SU-DHL-6 (cell line): ENCODE data around the gene FARSB.

Source experiments
- H2AFZ ChIP-seq: fragments of 200-600 bp; sonication (generic); 2 replicates; pipeline ENCODE4 v1.6.1; 2014; ENCODE audit warnings: low read depth, mild to moderate bottlenecking, moderate library complexity, mixed read lengths, antibody characterized with exemption, low read length; ENCODE audit not compliant: severe bottlenecking
- H3F3A ChIP-seq: fragments of 200-600 bp; shearing (Covaris generic); 2 replicates; pipeline ENCODE4 v1.6.0; 2016; ENCODE audit warnings: antibody characterized with exemption, mild to moderate bottlenecking; ENCODE audit not compliant: insufficient read depth
- H3K27ac ChIP-seq: fragments of 200-600 bp; sonication (generic); 2 replicates; pipeline ENCODE4 v1.5.1; 2016; ENCODE audit warnings: low read depth, mild to moderate bottlenecking, low read length, moderate library complexity, mixed read lengths
- H3K27me3 ChIP-seq: fragments of 200-600 bp; sonication (generic), shearing (Covaris generic); 2 replicates; pipeline ENCODE4 v1.6.0; 2014; ENCODE audit warnings: mild to moderate bottlenecking, low read length
- H3K36me3 ChIP-seq: fragments of 200-600 bp; sonication (generic); 2 replicates; pipeline ENCODE4 v1.6.1; 2014; ENCODE audit warnings: mild to moderate bottlenecking, low read length, mixed read lengths
- H3K4me2 ChIP-seq: fragments of 300-600, 200-600 bp; shearing (Covaris generic), sonication (generic); 2 replicates; pipeline ENCODE4 v1.6.0; 2014; ENCODE audit warnings: low read length, low read depth, mild to moderate bottlenecking; ENCODE audit not compliant: poor library complexity, severe bottlenecking
- H3K4me3 ChIP-seq: fragments of 200-600 bp; sonication (generic); 2 replicates; pipeline ENCODE4 v1.5.1; 2014; ENCODE audit warnings: antibody characterized with exemption, low read length, mild to moderate bottlenecking, mixed read lengths; ENCODE audit not compliant: insufficient read depth, poor library complexity, severe bottlenecking
- H3K79me2 ChIP-seq: fragments of 200-600 bp; sonication (generic); 2 replicates; pipeline ENCODE4 v1.6.1; 2014; ENCODE audit warnings: mild to moderate bottlenecking, low read length, moderate library complexity; ENCODE audit not compliant: insufficient read depth
- H3K9ac ChIP-seq: fragments of 200-600 bp; sonication (generic); 2 replicates; pipeline ENCODE4 v1.7.0; 2014; ENCODE audit warnings: mild to moderate bottlenecking, low read length
- H3K9me2 ChIP-seq: fragments of 200-600 bp; sonication (generic); replicated peaks from 2 replicates; pipeline ENCODE4 v1.6.1; 2014; ENCODE audit warnings: low read length; ENCODE audit not compliant: insufficient read depth
- H3K9me3 ChIP-seq: fragments of 200-600 bp; sonication (generic); 2 replicates; pipeline ENCODE4 v1.6.1; 2014; ENCODE audit warnings: low read length, mixed read lengths; ENCODE audit not compliant: insufficient read depth
- H4K20me1 ChIP-seq: fragments of 200-600 bp; sonication (generic); 2 replicates; pipeline ENCODE4 v1.6.1; 2014; ENCODE audit warnings: low read depth, mild to moderate bottlenecking, antibody characterized with exemption, low read length, moderate library complexity, mixed read lengths
- EZH2phosphoT487 ChIP-seq: fragments of 200-600 bp; sonication (generic), shearing (Covaris generic); conservative IDR thresholded peaks from 2 replicates; pipeline ENCODE4 v1.6.1; 2018; ENCODE audit warnings: mild to moderate bottlenecking, antibody characterized with exemption, low read length, moderate library complexity, mixed read lengths
- TF ChIP-seq, protein P1 (sequence below): fragments of 200-600 bp; sonication (generic); IDR thresholded peaks from one replicate; pipeline ENCODE4 v1.5.1; 2017; ENCODE audit warnings: antibody characterized with exemption, mild to moderate bottlenecking, low read length, moderate library complexity; ENCODE audit not compliant: insufficient read depth, poor library complexity, severe bottlenecking

FARSB gene

DNA sequence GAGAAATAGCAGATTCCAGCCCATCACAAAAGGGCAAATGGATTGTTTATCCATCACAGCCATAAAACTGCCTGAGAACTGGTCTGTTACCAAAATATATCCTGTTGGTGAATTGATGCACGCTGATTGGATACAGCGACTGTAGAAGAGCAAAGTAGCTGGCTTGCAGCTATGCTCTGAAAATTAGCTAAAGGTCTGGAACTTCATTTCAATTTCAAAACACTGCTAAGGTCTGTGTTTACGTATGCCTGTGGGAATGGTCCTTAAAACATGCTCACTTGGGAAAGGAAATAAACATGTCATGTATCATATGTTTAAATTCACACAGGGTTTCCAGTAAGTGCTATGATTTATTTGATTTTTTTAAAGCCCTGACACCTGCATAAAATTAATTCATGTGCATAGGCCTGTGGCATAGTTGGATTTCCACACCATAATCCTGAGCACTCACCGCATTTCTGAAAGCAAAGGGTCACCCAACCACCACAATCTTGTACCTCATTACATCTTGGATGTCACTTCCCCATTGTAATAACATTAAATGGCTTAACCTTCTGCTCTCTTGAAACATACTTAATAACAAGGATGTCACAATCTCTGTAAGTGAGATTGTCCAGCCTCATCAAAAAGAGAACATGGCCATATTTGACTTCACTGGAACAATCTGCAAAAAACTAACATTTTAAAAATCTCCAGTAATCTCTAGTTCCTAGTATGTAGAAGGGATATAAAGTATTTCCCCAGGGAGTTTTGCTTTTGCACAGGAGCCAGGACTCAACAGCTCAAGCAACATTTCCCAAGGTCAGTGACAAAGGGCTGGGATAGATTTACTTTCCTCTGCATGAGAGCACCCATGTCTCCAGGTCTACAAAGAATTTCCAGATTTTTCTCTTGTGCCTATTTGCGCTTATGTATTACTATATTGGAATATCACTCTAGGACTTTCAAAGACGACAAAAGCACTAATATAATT, 109.8 kb downstream of the FARSB start:
- TF ChIP-seq, protein P1, sequence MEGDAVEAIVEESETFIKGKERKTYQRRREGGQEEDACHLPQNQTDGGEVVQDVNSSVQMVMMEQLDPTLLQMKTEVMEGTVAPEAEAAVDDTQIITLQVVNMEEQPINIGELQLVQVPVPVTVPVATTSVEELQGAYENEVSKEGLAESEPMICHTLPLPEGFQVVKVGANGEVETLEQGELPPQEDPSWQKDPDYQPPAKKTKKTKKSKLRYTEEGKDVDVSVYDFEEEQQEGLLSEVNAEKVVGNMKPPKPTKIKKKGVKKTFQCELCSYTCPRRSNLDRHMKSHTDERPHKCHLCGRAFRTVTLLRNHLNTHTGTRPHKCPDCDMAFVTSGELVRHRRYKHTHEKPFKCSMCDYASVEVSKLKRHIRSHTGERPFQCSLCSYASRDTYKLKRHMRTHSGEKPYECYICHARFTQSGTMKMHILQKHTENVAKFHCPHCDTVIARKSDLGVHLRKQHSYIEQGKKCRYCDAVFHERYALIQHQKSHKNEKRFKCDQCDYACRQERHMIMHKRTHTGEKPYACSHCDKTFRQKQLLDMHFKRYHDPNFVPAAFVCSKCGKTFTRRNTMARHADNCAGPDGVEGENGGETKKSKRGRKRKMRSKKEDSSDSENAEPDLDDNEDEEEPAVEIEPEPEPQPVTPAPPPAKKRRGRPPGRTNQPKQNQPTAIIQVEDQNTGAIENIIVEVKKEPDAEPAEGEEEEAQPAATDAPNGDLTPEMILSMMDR: no peak
- TF ChIP-seq EZH2phosphoT487: no peak
- H3K4me2 ChIP-seq: no peak overlapping the region
- no peaks in the 10 kb centered on the region for H3F3A ChIP-seq
- H3K4me3 ChIP-seq: no peak overlapping the region
- no peaks in the 10 kb centered on the region for H3K36me3 ChIP-seq
- H3K9me2 ChIP-seq: no peaks in the 10 kb centered on the region
- no peak overlapping the region for H2AFZ ChIP-seq
- H3K27ac ChIP-seq: no peak overlapping the region
- H3K27me3 ChIP-seq: no peaks in the 10 kb centered on the region
- no peaks in the 10 kb centered on the region for H3K79me2 ChIP-seq
- no peak overlapping the region for H3K9ac ChIP-seq
- H4K20me1 ChIP-seq: no peaks in the 10 kb centered on the region
- no peaks in the 10 kb centered on the region for H3K9me3 ChIP-seq

DNA sequence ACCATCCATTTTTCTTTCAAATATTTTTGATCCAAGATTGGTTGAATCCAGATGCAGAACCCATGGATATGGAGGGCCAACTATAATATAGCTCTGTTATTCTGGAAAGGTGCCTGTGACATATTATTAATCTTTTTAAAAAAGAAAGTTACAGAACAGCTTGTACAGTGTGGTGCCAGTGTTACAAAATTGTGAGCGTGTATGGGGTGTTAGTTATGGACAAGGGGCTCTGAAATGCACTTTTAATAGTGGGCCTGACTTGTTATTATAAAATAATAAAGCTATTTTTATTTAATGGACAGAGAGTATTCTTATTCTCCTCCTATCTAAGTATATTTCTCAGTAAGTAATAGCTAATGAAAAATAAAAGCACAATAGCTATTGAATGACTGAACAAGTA, 111.2 kb downstream of the FARSB start:
- Histone ChIP-seq H3K9me3 (no peaks in the 10 kb centered on the region), H3K27me3 (no peaks in the 10 kb centered on the region), H3K27ac (no peak overlapping the region), H3K4me2 (no peak overlapping the region), H4K20me1 (no peaks in the 10 kb centered on the region), H3K9me2 (no peaks in the 10 kb centered on the region), H3K9ac (no peak overlapping the region), H3K4me3 (no peak overlapping the region), H3F3A (no peaks in the 10 kb centered on the region), H2AFZ (no peak overlapping the region), H3K36me3 (no peaks in the 10 kb centered on the region), H3K79me2 (no peaks in the 10 kb centered on the region)
- TF ChIP-seq, protein P1: no peak
- TF ChIP-seq EZH2phosphoT487: no peak

DNA sequence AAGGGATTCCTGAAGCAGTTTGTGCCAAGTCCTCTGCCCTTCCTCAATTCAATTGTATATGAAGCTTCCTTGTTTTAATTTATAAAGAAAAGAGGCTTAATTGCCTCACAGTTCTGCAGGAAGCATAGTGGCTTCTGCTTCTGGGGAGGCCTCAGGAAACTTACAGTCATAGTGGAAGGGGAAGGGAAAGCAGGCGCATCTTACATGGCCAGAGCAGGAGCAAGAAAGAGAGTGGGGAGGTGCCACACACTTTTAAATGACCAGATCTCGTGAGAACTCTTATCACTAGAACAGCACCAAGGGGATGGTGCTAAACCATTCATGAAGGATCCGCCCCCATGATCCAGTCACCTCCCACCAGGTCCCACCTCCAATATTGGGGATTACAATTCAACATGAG, 117.4 kb downstream of the FARSB start:
- Histone ChIP-seq H3K4me2 (no peak overlapping the region), H3K27me3 (no peaks in the 10 kb centered on the region), H3K27ac (no peak overlapping the region), H3K4me3 (no peak overlapping the region), H3K9ac (no peak overlapping the region), H3K9me2 (no peaks in the 10 kb centered on the region), H3K36me3 (no peaks in the 10 kb centered on the region), H3K79me2 (no peaks in the 10 kb centered on the region), H3F3A (no peaks in the 10 kb centered on the region), H4K20me1 (no peaks in the 10 kb centered on the region), H3K9me3 (no peaks in the 10 kb centered on the region), H2AFZ (no peak overlapping the region)
- TF ChIP-seq EZH2phosphoT487: no peak
- TF ChIP-seq, protein P1: no peak
